Thyroid gland (tissue), 4 donors: ENCODE results near the gene VENTX. TPM values are rescaled to one million over a fixed set of nuclear protein-coding genes. Genes with fewer than 3 reads are reported as not detected.

ENCODE experiments used
- DNase-seq, 2 donors: peaks; one replicate each; pipeline ENCODE4 v3.0.0-alpha.2; 2019
- H3K27ac ChIP-seq, 3 donors: fragments of 200-600 bp; sonication (generic); 1 replicate in 2 of 3; 2 replicates in 1 of 3; pipeline ENCODE4 v1.5.1; 2016 to 2019; ENCODE audit warnings: mild to moderate bottlenecking in 1 of 3, moderate library complexity in 1 of 3
- H3K27me3 ChIP-seq: fragments of 200-600 bp; sonication (generic); one replicate; pipeline ENCODE4 v1.5.1; 2019
- H3K36me3 ChIP-seq, 2 donors: fragments of 200-600 bp; sonication (generic); one replicate each; pipeline ENCODE4 v1.5.1; 2016 to 2019
- H3K4me1 ChIP-seq, 2 donors: fragments of 200-600 bp; sonication (generic); one replicate each; pipeline ENCODE4 v1.5.1; 2017 to 2019
- H3K4me3 ChIP-seq, 3 donors: fragments of 200-600 bp; sonication (generic); replicated peaks in 1 of 3; 1 replicate in 2 of 3; 2 replicates in 1 of 3; pipeline ENCODE4 v1.5.1; 2016; ENCODE audit warnings: mild to moderate bottlenecking in 1 of 3
- H3K9me3 ChIP-seq: fragments of 200-600 bp; sonication (generic); one replicate; pipeline ENCODE4 v1.5.1; 2017
- CTCF ChIP-seq, 6 experiments: fragments of 200-600 bp in 3 of 6; fragments of 450-650 bp in 3 of 6; sonication (generic) in 3 of 6; IDR thresholded peaks; one replicate each; pipeline ENCODE4 v1.5.1; 2016 to 2019; ENCODE audit warnings: antibody characterized with exemption in 6 of 6, mild to moderate bottlenecking in 2 of 6, inconsistent platforms in 1 of 6, moderate library complexity in 1 of 6
- POLR2A ChIP-seq, 2 donors: fragments of 450-650 bp; IDR thresholded peaks; one replicate each; pipeline ENCODE4 v1.6.1; 2017; ENCODE audit warnings: antibody characterized with exemption in 2 of 2, mild to moderate bottlenecking in 2 of 2, moderate library complexity in 1 of 2
- WGBS, 2 donors: methylation state at CpG; one replicate each; pipeline ENCODE4 v1.1.5; 2017; 5-methylcytosine and 5-hydroxymethylcytosine counted together
- intact Hi-C: fragments of 100-400 bp; cut with DNase I; formaldehyde crosslinking; loops from one replicate; pipeline ENCODE4 v1.15.1; 2023
- total RNA-seq, 4 donors: library from RNA; depleted of rRNA; stranded (reverse); fragments of >200 nt; gene quantifications; one replicate each; pipeline ENCODE4 v1.2.3, GENCODE V29; 2016

The VENTX gene
- total RNA-seq, 4 donors from 2014 or later = 0.40 to 1.3 (median 0.63) TPM; not detected in 1

- no peaks in the 10 kb centered on the region for H3K27me3 ChIP-seq
- intact Hi-C loops = no loop called here
- WGBS, 2 donors = 73 to 84% methylated on average over 11 to 29 of the region's 33 CpGs
These were observed 8.0 kb downstream of the VENTX start for GRCh38 chr10:133245439-133246235.

GRCh38 chr10:133246236-133246626 lies 8.6 kb downstream of the VENTX start:
- Histone ChIP-seq H3K4me3 (no peak overlapping the region), H3K9me3 (no peaks in the 10 kb centered on the region), H3K4me1 (peaks cover 3 to 4% of the 10 kb centered on the region in 2 donors), H3K36me3 (no peaks in the 10 kb centered on the region), H3K27me3 (no peaks in the 10 kb centered on the region), H3K27ac (no peak overlapping the region)
- no peak for DNase-seq
- intact Hi-C loops = no loop called here
- WGBS, 2 donors = 75 to 85% methylated on average over 12 of the region's 12 CpGs
- TF ChIP-seq POLR2A (IDR thresholded peaks at IDR 0.05) = no peak
- TF ChIP-seq CTCF (IDR thresholded peaks at IDR 0.05) = no peak

More at GRCh38 chr10:133245439-133246235, 8.0 kb downstream of the VENTX start:
- H3K27ac ChIP-seq = no peak overlapping the region
- no peaks in the 10 kb centered on the region for H3K36me3 ChIP-seq
- TF ChIP-seq POLR2A (IDR thresholded peaks at IDR 0.05) (no peak), CTCF (IDR thresholded peaks at IDR 0.05) (no peak)
- H3K4me3 ChIP-seq = no peak overlapping the region
- no peak for DNase-seq
- peaks cover 8 to 10% of the 10 kb centered on the region in 2 donors for H3K4me1 ChIP-seq
- H3K9me3 ChIP-seq = no peaks in the 10 kb centered on the region

GRCh38 chr10:133247681-133248333 lies 10.2 kb downstream of the VENTX start:
- Histone ChIP-seq H3K27me3 (no peaks in the 10 kb centered on the region), H3K4me3 (no peak overlapping the region), H3K36me3 (no peaks in the 10 kb centered on the region), H3K9me3 (no peaks in the 10 kb centered on the region), H3K27ac (no peak overlapping the region), H3K4me1 (no peaks in the 10 kb centered on the region)
- DNase-seq = no peak
- intact Hi-C loops = no loop called here
- TF ChIP-seq POLR2A (IDR thresholded peaks at IDR 0.05) (no peak), CTCF (IDR thresholded peaks at IDR 0.05) (no peak)
- WGBS, 2 donors = 82 to 88% methylated on average over 17 to 21 of the region's 36 CpGs

GRCh38 chr10:133248334-133248715 lies 10.7 kb downstream of the VENTX start:
- 85 to 88% methylated on average over 5 to 9 of the region's 12 CpGs for WGBS, 2 donors
- no peak for DNase-seq
- Histone ChIP-seq H3K4me1 (no peaks in the 10 kb centered on the region), H3K27me3 (no peaks in the 10 kb centered on the region), H3K9me3 (no peaks in the 10 kb centered on the region), H3K36me3 (no peaks in the 10 kb centered on the region), H3K27ac (no peak overlapping the region), H3K4me3 (no peak overlapping the region)
- no peak for TF ChIP-seq CTCF (IDR thresholded peaks at IDR 0.05)
- intact Hi-C loops = no loop called here
